A172 (cell line): ENCODE results near the gene MYBBP1A. TPM values are rescaled to one million over a fixed set of nuclear protein-coding genes. Genes with fewer than 3 reads are reported as not detected.
"Not testable (repeated sequence)": the region's sequence is repeated elsewhere in the genome, so short reads cannot be mapped to it uniquely, and the experiment has no call there.

Experiments used
- DNase-seq: peaks from one replicate; pipeline ENCODE4 v3.0.0-alpha.2; 2015; ENCODE audit warnings: low spot score
- total RNA-seq: library from RNA; depleted of rRNA; stranded (reverse); fragments of >200 nt; shearing (Covaris generic); gene quantifications from 2 replicates; pipeline ENCODE4 v1.2.3, GENCODE V29; 2014

MYBBP1A gene
- total RNA-seq, 1 experiment from 2014 or later: 63.5 TPM

- DNase-seq: no peak
Measured at GRCh38 chr17:4590981-4591453, 35.8 kb upstream of the MYBBP1A start.

GRCh38 chr17:4590042-4590441 lies 34.9 kb upstream of the MYBBP1A start:
- not testable (repeated sequence) for DNase-seq

- no peak for DNase-seq
Measured at GRCh38 chr17:4588898-4589625, 33.9 kb upstream of the MYBBP1A start.

GRCh38 chr17:4588391-4588790 lies 33.2 kb upstream of the MYBBP1A start:
- no peak for DNase-seq

GRCh38 chr17:4587803-4588202 lies 32.6 kb upstream of the MYBBP1A start:
- no peak for DNase-seq

GRCh38 chr17:4587195-4587594 lies 32.0 kb upstream of the MYBBP1A start:
- DNase-seq: no peak

- DNase-seq: no peak
Measured at GRCh38 chr17:4586043-4586442, 30.9 kb upstream of the MYBBP1A start.

GRCh38 chr17:4585638-4585994 lies 30.4 kb upstream of the MYBBP1A start:
- no peak for DNase-seq

GRCh38 chr17:4584917-4585637 lies 29.9 kb upstream of the MYBBP1A start:
- DNase-seq: no peak

GRCh38 chr17:4584101-4584916 lies 29.1 kb upstream of the MYBBP1A start, which contains the start of gene SMTNL2:
SMTNL2 (plus strand) TSS chr17:4584529; CDS start chr17:4584606, 77 bp downstream.
- DNase-seq: no peak

GRCh38 chr17:4583782-4584100 lies 28.6 kb upstream of the MYBBP1A start:
- no peak for DNase-seq

- DNase-seq: no peak
Measured at GRCh38 chr17:4583206-4583605, 28.0 kb upstream of the MYBBP1A start.

GRCh38 chr17:4582691-4583090 lies 27.5 kb upstream of the MYBBP1A start:
- no peak for DNase-seq

GRCh38 chr17:4582101-4582501 lies 26.9 kb upstream of the MYBBP1A start:
- no peak for DNase-seq

- no peak for DNase-seq
Measured at GRCh38 chr17:4580291-4580690, 25.1 kb upstream of the MYBBP1A start.

GRCh38 chr17:4579678-4580077 lies 24.5 kb upstream of the MYBBP1A start:
- no peak for DNase-seq

GRCh38 chr17:4578349-4578748 lies 23.2 kb upstream of the MYBBP1A start:
- not testable (repeated sequence) for DNase-seq

GRCh38 chr17:4577386-4577993 lies 22.3 kb upstream of the MYBBP1A start:
- DNase-seq: no peak

GRCh38 chr17:4576729-4577322 lies 21.6 kb upstream of the MYBBP1A start:
- no peak for DNase-seq

- DNase-seq: no peak
Measured at GRCh38 chr17:4576161-4576558, 21.0 kb upstream of the MYBBP1A start.

- DNase-seq: no peak
Measured at GRCh38 chr17:4574448-4575045, 19.4 kb upstream of the MYBBP1A start.
